HEK293T (cell line): Measurements from ENCODE around the gene KCNK2.

Experiments used
- ARNT ChIP-seq: fragments of 450-650 bp; IDR thresholded peaks from 2 replicates; pipeline ENCODE4 v1.6.1; 2017; ENCODE audit warnings: mild to moderate bottlenecking
- BHLHE40 ChIP-seq: fragments of 450-650 bp; IDR thresholded peaks from 2 replicates; pipeline ENCODE4 v1.6.1; 2016; ENCODE audit warnings: mild to moderate bottlenecking, moderate library complexity, borderline replicate concordance
- FOXA1 ChIP-seq: fragments of 450-650 bp; IDR thresholded peaks from 2 replicates; pipeline ENCODE4 v1.6.1; 2016; ENCODE audit warnings: mild to moderate bottlenecking
- HDGF ChIP-seq: fragments of 450-650 bp; IDR thresholded peaks from 2 replicates; pipeline ENCODE4 v1.6.1; 2017; ENCODE audit warnings: antibody characterized with exemption, borderline replicate concordance
- SP1 ChIP-seq: fragments of 450-650 bp; IDR thresholded peaks from 2 replicates; pipeline ENCODE4 v1.6.1; 2017
- TARDBP ChIP-seq: fragments of 450-650 bp; IDR thresholded peaks from 2 replicates; pipeline ENCODE4 v1.6.1; 2016

- TF ChIP-seq FOXA1: no peak
- no peak for TF ChIP-seq BHLHE40
- TF ChIP-seq TARDBP: no peak
- TF ChIP-seq ARNT: no peak
- no peak for TF ChIP-seq SP1
- TF ChIP-seq HDGF: no peak
Observed at GRCh38 chr1:215119719-215120365, 37.3 kb downstream of the KCNK2 start.
